Neuronal stem cell (in vitro differentiated cells): Measurements from ENCODE around the gene KBTBD12.

Experiments
- DNase-seq: peaks from one replicate; pipeline ENCODE4 v3.0.0-alpha.2; 2013; ENCODE audit warnings: low spot score
- H2AFZ ChIP-seq: one replicate; pipeline ENCODE4 v1.6.1; 2013; ENCODE audit warnings: mild to moderate bottlenecking, low read length, inconsistent platforms
- H2AK5ac ChIP-seq: 2 replicates; pipeline ENCODE4 v1.6.1; 2013; ENCODE audit warnings: low read depth, mild to moderate bottlenecking, inconsistent platforms, low read length, moderate library complexity, mixed read lengths
- H2BK120ac ChIP-seq: 2 replicates; pipeline ENCODE4 v1.6.1; 2013; ENCODE audit warnings: low read depth, mild to moderate bottlenecking, inconsistent platforms, low read length, moderate library complexity, mixed read lengths
- H2BK12ac ChIP-seq: one replicate; pipeline ENCODE4 v1.6.1; 2013; ENCODE audit warnings: low read length, inconsistent platforms
- H2BK15ac ChIP-seq: 2 replicates; pipeline ENCODE4 v1.6.1; 2013; ENCODE audit warnings: mild to moderate bottlenecking, low read length, inconsistent platforms, mixed read lengths
- H2BK5ac ChIP-seq: one replicate; pipeline ENCODE4 v1.6.1; 2013; ENCODE audit warnings: inconsistent platforms, mild to moderate bottlenecking, low read length, moderate library complexity
- H3K14ac ChIP-seq: one replicate; pipeline ENCODE4 v1.6.1; 2013; ENCODE audit warnings: low read length, inconsistent platforms
- H3K18ac ChIP-seq: 2 replicates; pipeline ENCODE4 v1.6.1; 2013; ENCODE audit warnings: low read length, inconsistent platforms
- H3K23ac ChIP-seq: 2 replicates; pipeline ENCODE4 v1.6.1; 2013; ENCODE audit warnings: low read depth, mild to moderate bottlenecking, mixed read lengths, low read length, inconsistent platforms; ENCODE audit not compliant: poor library complexity
- H3K27ac ChIP-seq: replicated peaks from 3 replicates; pipeline ENCODE4 v1.5.1; 2013; ENCODE audit warnings: low read length, inconsistent platforms
- H3K27me3 ChIP-seq, 3 experiments: 2 replicates each; pipeline ENCODE4 v1.6.1; 2013; ENCODE audit warnings: low read length in 3 of 3, mild to moderate bottlenecking in 2 of 3, inconsistent platforms in 1 of 3, low read depth in 1 of 3, mixed read lengths in 1 of 3, moderate library complexity in 1 of 3; ENCODE audit not compliant: control insufficient read depth in 3 of 3, insufficient read depth in 3 of 3
- H3K36me3 ChIP-seq, 2 donors: replicated peaks in 1 of 2; 2 replicates each; pipeline ENCODE4 v1.6.1; 2013; ENCODE audit warnings: low read length in 2 of 2; ENCODE audit not compliant: control insufficient read depth in 2 of 2, insufficient read depth in 2 of 2
- H3K4ac ChIP-seq: 2 replicates; pipeline ENCODE4 v1.6.1; 2013; ENCODE audit warnings: inconsistent platforms, mild to moderate bottlenecking, low read length, moderate library complexity
- H3K4me1 ChIP-seq, 2 donors: 1 replicate in 1 of 2; 2 replicates in 1 of 2; pipeline ENCODE4 v1.6.1; 2013; ENCODE audit warnings: low read length in 2 of 2, low read depth in 1 of 2; ENCODE audit not compliant: control insufficient read depth in 2 of 2, insufficient read depth in 1 of 2
- H3K4me2 ChIP-seq: one replicate; pipeline ENCODE4 v1.6.1; 2013; ENCODE audit warnings: mild to moderate bottlenecking, low read length, inconsistent platforms; ENCODE audit not compliant: insufficient read depth, poor library complexity, severe bottlenecking
- H3K4me3 ChIP-seq, 2 donors: 2 replicates each; pipeline ENCODE4 v1.5.1; 2013; ENCODE audit warnings: low read length in 2 of 2, mild to moderate bottlenecking in 2 of 2, inconsistent platforms in 1 of 2, moderate library complexity in 1 of 2
- H3K79me1 ChIP-seq: one replicate; pipeline ENCODE4 v1.6.1; 2013; ENCODE audit warnings: low read depth, mild to moderate bottlenecking, inconsistent platforms, low read length, moderate library complexity
- H3K9ac ChIP-seq: one replicate; pipeline ENCODE4 v1.6.1; 2013; ENCODE audit warnings: mild to moderate bottlenecking, low read depth, low read length, inconsistent platforms; ENCODE audit not compliant: poor library complexity
- H3K9me3 ChIP-seq, 2 donors: replicated peaks in 1 of 2; 2 replicates each; pipeline versions ENCODE3 to v1.6.1; 2013; ENCODE audit warnings: low read length in 2 of 2, mild to moderate bottlenecking in 2 of 2, inconsistent platforms in 1 of 2, low read depth in 1 of 2, mixed read lengths in 1 of 2, moderate library complexity in 1 of 2; ENCODE audit not compliant: control insufficient read depth in 2 of 2, insufficient read depth in 1 of 2
- H4K8ac ChIP-seq: one replicate; pipeline ENCODE4 v1.6.1; 2013; ENCODE audit warnings: low read depth, mild to moderate bottlenecking, inconsistent platforms, low read length, moderate library complexity
- H4K91ac ChIP-seq: one replicate; pipeline ENCODE4 v1.6.1; 2013; ENCODE audit warnings: low read length, low read depth, mild to moderate bottlenecking, inconsistent platforms; ENCODE audit not compliant: poor library complexity
- WGBS, 2 donors: extraction: QIAGEN DNeasy Blood & Tissue Kit; methylation state at CpG; one replicate each; pipeline ENCODE4 v1.1.7; 2013; ENCODE audit warnings: missing lambda C conversion rate in 2 of 2, mixed read lengths in 1 of 2; ENCODE audit not compliant: insufficient read length in 2 of 2, insufficient replicate concordance in 1 of 2; ENCODE audit errors: extremely low coverage in 2 of 2; 5-methylcytosine and 5-hydroxymethylcytosine counted together

KBTBD12 gene

GRCh38 chr3:127923611-127924010, 8.6 kb downstream of the KBTBD12 start:
- Histone ChIP-seq H3K4me2 (no peak overlapping the region), H3K79me1 (no peaks in the 10 kb centered on the region), H3K27ac (no peak overlapping the region), H2BK15ac (no peak overlapping the region), H2AFZ (no peak overlapping the region), H3K9me3 (no peaks in the 10 kb centered on the region), H3K23ac (no peak overlapping the region), H3K18ac (no peak overlapping the region), H3K4me1 (no peaks in the 10 kb centered on the region), H2AK5ac (no peak overlapping the region), H3K4ac (no peak overlapping the region), H3K27me3 (peaks cover 0 to 18% (median 0%) of the 10 kb centered on the region in 3 experiments), H2BK5ac (no peak overlapping the region), H3K4me3 (no peak overlapping the region), H3K9ac (no peak overlapping the region), H3K14ac (no peak overlapping the region), H4K91ac (no peak overlapping the region), H4K8ac (no peak overlapping the region), H2BK120ac (no peak overlapping the region), H2BK12ac (no peak overlapping the region), H3K36me3 (no peaks in the 10 kb centered on the region)
- no peak for DNase-seq
- WGBS, 2 donors: no CpG with 5 or more reads among the region's 4 CpGs

DNA sequence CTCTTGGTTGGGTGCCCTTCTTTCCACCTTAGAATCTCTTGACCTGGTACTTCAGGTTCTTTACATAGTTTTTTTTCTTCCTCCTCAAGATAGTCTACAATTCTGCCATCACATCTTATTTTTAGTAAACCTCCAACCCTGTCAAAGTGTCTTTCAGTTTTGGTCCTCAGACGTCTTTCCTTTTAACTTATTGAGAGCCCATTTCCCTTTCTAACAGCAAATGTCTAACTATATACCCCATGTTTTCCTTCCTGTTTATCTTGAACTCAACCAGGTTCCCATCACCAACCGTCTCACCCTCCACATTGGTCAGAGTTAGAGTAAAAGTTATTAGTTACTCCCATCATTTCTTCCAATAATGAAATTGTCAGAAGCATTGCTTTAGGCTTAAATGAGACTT, 10.4 kb downstream of the KBTBD12 start:
- Histone ChIP-seq H3K36me3 (no peaks in the 10 kb centered on the region), H4K91ac (no peak overlapping the region), H2AFZ (no peak overlapping the region), H2AK5ac (no peak overlapping the region), H3K4me3 (no peak overlapping the region), H4K8ac (no peak overlapping the region), H3K23ac (no peak overlapping the region), H3K79me1 (no peaks in the 10 kb centered on the region), H3K4me1 (no peaks in the 10 kb centered on the region), H3K14ac (no peak overlapping the region), H2BK120ac (no peak overlapping the region), H3K9ac (no peak overlapping the region), H2BK15ac (no peak overlapping the region), H2BK5ac (no peak overlapping the region), H3K4ac (no peak overlapping the region), H3K9me3 (no peaks in the 10 kb centered on the region), H3K27ac (no peak overlapping the region), H3K18ac (no peak overlapping the region), H2BK12ac (no peak overlapping the region), H3K27me3 (peaks cover 0 to 22% (median 0%) of the 10 kb centered on the region in 3 experiments), H3K4me2 (no peak overlapping the region)
- no peak for DNase-seq
- WGBS, 2 donors: no CpG with 5 or more reads among the region's 2 CpGs

DNA sequence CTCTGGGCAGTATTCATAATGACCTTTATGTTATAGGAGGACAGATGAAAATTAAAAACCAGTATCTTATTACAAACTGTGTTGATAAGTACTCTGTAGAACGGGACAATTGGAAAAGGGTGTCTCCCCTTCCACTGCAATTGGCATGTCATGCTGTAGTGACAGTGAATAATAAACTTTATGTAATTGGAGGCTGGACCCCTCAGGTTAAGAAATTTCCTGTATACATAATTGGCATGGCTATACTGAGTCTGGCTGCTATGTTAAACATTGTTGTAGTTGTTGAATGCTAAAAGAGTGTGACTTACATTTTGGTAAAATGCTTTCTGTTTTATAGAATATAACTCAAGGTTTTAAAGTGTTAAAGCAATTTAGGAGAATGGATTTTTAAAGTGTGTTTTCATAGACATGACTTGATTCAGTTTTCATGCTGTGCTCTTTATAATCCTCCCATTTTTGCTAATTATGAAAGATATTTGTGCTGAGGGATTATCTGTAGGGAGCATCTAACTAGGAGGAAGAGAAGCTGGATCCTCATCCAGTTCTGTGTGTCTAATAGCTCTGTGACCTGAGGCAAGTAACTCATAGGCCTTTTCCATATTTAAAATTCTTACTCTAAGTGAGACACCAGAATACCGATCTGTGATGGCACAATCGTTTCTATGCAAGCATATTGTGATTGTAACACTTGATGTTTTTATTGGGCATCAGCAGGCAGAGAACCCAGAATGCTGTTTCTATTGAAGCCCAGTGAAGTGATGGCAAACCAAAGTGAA, 13.0 kb downstream of the KBTBD12 start:
- Histone ChIP-seq H2BK15ac (no peak overlapping the region), H2BK12ac (no peak overlapping the region), H3K27me3 (peaks cover 0 to 35% (median 0%) of the 10 kb centered on the region in 3 experiments), H2AFZ (no peak overlapping the region), H4K8ac (no peak overlapping the region), H4K91ac (no peak overlapping the region), H3K9me3 (no peaks in the 10 kb centered on the region), H3K4me1 (no peaks in the 10 kb centered on the region), H2AK5ac (no peak overlapping the region), H3K4me3 (no peak overlapping the region), H3K9ac (no peak overlapping the region), H3K36me3 (no peaks in the 10 kb centered on the region), H3K27ac (no peak overlapping the region), H3K4me2 (no peak overlapping the region), H3K4ac (no peak overlapping the region), H3K14ac (no peak overlapping the region), H2BK5ac (no peak overlapping the region), H3K18ac (no peak overlapping the region), H3K23ac (no peak overlapping the region), H2BK120ac (no peak overlapping the region), H3K79me1 (no peaks in the 10 kb centered on the region)
- no peak for DNase-seq
- WGBS, 2 donors: no CpG with 5 or more reads among the region's 3 CpGs

GRCh38 chr3:127929818-127930413, 14.9 kb downstream of the KBTBD12 start:
- Histone ChIP-seq H4K91ac (no peak overlapping the region), H3K9ac (no peak overlapping the region), H2BK12ac (no peak overlapping the region), H2AFZ (no peak overlapping the region), H3K27ac (no peak overlapping the region), H3K4ac (no peak overlapping the region), H3K14ac (no peak overlapping the region), H2AK5ac (no peak overlapping the region), H3K36me3 (no peaks in the 10 kb centered on the region), H3K18ac (no peak overlapping the region), H3K4me2 (no peak overlapping the region), H3K4me1 (no peaks in the 10 kb centered on the region), H3K27me3 (peaks cover 0 to 46% (median 0%) of the 10 kb centered on the region in 3 experiments), H3K79me1 (no peaks in the 10 kb centered on the region), H2BK120ac (no peak overlapping the region), H2BK15ac (no peak overlapping the region), H2BK5ac (no peak overlapping the region), H3K9me3 (no peaks in the 10 kb centered on the region), H4K8ac (no peak overlapping the region), H3K4me3 (no peak overlapping the region), H3K23ac (no peak overlapping the region)
- no CpG with 5 or more reads among the region's 5 CpGs for WGBS, 2 donors
- no peak for DNase-seq
